Measurements from ENCODE around the gene TTYH1. TPM values are rescaled to one million over a fixed set of nuclear protein-coding genes. Genes with fewer than 3 reads are reported as not detected.
A peak's percentile ranks its signal among the peaks of the same experiment; 100 is the strongest.

The TTYH1 gene
- total RNA-seq, 1 experiment from 2014 or later: 2.9 TPM

DNA sequence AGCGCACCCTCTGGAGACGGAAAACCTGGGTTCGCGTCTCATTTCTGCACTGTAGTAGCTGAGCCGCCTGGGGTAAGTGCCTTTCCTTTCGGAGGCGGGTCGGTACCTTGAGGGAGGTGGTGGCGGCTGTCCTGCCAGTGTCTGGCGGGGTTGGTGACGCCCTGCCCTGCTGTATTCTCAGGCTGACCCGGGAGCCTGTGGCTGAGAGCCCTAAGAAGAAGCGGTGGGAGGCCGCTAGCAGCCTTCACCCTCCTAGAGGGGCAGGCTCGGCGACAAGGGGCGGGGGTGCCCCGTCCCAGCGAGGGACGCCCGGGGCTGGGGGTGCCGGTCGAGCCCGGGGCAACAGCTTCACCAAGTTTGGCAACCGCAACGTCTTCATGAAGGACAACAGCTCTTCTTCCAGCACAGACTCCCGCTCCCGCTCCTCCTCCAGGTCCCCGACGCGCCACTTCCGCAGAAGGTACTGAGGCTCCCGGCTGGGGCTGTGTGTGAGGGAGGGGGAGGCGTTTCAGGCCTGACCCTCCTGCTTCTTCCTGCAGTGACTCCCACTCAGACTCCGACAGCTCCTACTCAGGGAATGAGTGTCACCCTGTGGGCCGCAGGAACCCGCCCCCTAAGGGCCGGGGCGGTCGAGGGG is 40.6 kb downstream of the TTYH1 start:
- intact Hi-C loops (cut with micrococcal nuclease; ENCODE audit: unreplicated experiment): no loop called here
- H3K9me3 Mint-ChIP-seq (ENCODE audit: low read depth, unreplicated experiment): no peaks in the 10 kb centered on the region
- peak overlapping the region; percentile 24 for H3K27ac Mint-ChIP-seq (ENCODE audit: unreplicated experiment)
- no TSS peak for BruUV-seq (replicated peaks)
- no peak for DNase-seq
- no peaks in the 10 kb centered on the region for H3K27me3 Mint-ChIP-seq (ENCODE audit: unreplicated experiment)
- CTCF ChIA-PET: no interaction called here
- TF ChIP-seq, protein P1, sequence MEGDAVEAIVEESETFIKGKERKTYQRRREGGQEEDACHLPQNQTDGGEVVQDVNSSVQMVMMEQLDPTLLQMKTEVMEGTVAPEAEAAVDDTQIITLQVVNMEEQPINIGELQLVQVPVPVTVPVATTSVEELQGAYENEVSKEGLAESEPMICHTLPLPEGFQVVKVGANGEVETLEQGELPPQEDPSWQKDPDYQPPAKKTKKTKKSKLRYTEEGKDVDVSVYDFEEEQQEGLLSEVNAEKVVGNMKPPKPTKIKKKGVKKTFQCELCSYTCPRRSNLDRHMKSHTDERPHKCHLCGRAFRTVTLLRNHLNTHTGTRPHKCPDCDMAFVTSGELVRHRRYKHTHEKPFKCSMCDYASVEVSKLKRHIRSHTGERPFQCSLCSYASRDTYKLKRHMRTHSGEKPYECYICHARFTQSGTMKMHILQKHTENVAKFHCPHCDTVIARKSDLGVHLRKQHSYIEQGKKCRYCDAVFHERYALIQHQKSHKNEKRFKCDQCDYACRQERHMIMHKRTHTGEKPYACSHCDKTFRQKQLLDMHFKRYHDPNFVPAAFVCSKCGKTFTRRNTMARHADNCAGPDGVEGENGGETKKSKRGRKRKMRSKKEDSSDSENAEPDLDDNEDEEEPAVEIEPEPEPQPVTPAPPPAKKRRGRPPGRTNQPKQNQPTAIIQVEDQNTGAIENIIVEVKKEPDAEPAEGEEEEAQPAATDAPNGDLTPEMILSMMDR (IDR thresholded peaks at IDR 0.05; ENCODE audit: unreplicated experiment): no peak
- H3K4me1 Mint-ChIP-seq (ENCODE audit: low read depth, unreplicated experiment): peaks cover 25% of the 10 kb centered on the region
- H3K4me3 Mint-ChIP-seq (ENCODE audit: low read depth, unreplicated experiment): no peak overlapping the region
- H3K36me3 Mint-ChIP-seq (ENCODE audit: insufficient read depth, unreplicated experiment): peaks cover 94% of the 10 kb centered on the region

DNA sequence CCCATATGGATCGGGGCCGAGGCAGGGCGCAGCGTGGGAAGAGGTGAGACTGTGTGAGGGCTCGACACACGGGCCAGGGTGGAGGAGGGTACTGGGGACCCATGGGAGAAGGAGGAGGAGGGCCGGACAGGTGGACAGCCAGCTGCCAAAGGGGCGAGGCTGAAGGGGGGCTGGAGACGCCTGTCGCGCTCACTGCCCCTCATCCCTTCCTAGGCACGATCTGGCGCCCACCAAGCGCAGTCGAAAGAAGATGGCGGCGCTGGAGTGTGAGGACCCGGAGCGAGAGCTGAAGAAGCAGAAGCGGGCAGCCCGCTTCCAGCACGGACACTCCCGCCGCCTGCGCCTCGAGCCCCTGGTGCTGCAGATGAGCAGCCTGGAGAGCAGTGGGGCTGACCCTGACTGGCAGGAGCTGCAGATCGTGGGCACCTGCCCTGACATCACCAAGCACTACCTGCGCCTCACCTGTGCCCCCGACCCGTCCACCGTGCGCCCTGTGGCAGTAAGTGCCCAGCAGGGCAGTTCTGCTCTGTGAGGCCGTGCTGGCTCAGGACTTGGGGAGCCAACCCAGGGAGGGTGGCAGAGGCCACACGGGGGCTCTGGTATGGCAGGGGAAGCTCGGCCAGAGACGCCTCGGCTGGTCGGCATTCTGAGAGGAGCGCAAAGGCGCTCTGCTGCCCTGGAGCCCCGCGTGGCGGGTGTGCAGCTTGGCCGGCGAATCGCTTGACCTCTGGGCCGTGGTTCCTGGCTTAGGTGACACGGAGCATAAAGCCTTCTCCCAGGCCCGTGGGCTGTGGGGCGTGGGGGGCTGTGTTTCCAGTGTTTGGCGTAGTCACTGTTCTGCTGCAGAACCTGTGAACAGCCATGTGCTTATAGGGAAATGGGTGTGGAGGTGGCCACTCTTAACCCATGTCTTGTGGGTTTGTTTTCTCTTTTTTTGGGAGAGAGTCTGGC is 41.4 kb downstream of the TTYH1 start:
- Mint-ChIP-seq H3K9me3 (ENCODE audit: low read depth, unreplicated experiment) (no peaks in the 10 kb centered on the region), H3K4me1 (ENCODE audit: low read depth, unreplicated experiment) (peaks cover 25% of the 10 kb centered on the region), H3K27ac (ENCODE audit: unreplicated experiment) (no peak overlapping the region), H3K36me3 (ENCODE audit: insufficient read depth, unreplicated experiment) (peaks cover 94% of the 10 kb centered on the region), H3K4me3 (ENCODE audit: low read depth, unreplicated experiment) (no peak overlapping the region), H3K27me3 (ENCODE audit: unreplicated experiment) (no peaks in the 10 kb centered on the region)
- no TSS peak for BruUV-seq (replicated peaks)
- CTCF ChIA-PET: no interaction called here
- TF ChIP-seq, protein P1 (IDR thresholded peaks at IDR 0.05; ENCODE audit: unreplicated experiment): no peak
- intact Hi-C loops (cut with micrococcal nuclease; ENCODE audit: unreplicated experiment): no loop called here
- DNase-seq: no peak

DNA sequence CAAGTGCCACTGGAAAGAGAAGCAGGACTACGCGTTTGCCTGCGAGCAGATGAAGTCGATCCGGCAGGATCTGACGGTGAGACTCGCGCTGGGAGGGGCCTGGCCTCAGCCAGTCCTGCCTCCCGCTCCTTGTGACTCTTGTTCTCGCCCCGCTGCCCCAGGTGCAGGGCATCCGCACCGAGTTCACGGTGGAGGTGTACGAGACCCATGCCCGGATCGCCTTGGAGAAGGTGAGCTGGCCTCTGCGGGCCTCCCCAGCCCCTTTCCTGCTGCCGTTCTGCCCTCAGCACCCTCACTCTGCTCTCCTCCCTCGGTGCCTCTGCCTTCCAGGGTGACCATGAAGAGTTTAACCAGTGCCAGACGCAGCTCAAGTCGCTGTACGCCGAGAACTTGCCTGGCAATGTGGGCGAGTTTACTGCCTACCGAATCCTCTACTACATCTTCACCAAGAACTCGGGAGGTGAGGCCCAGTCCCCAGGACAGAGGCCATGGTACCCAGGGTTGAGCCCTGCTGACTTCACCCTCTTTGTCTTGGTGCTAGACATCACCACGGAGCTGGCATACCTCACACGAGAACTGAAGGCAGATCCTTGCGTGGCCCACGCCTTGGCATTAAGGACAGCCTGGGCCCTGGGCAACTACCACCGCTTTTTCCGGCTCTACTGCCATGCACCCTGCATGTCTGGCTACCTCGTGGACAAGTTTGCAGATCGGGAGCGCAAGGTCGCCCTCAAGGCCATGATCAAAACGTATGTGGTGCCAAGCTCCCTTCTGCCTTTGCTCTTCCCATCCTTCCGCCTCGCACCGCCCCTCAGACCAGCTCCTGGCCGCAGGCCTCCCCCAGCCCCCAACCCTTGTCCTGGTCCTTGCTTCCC is 42.7 kb downstream of the TTYH1 start:
- BruUV-seq (replicated peaks): TSS peak; percentile 1
- Mint-ChIP-seq H3K4me1 (ENCODE audit: low read depth, unreplicated experiment) (peaks cover 31% of the 10 kb centered on the region), H3K27ac (ENCODE audit: unreplicated experiment) (peak overlapping the region; percentile 1), H3K27me3 (ENCODE audit: unreplicated experiment) (no peaks in the 10 kb centered on the region), H3K36me3 (ENCODE audit: insufficient read depth, unreplicated experiment) (peaks cover 96% of the 10 kb centered on the region), H3K9me3 (ENCODE audit: low read depth, unreplicated experiment) (no peaks in the 10 kb centered on the region), H3K4me3 (ENCODE audit: low read depth, unreplicated experiment) (no peak overlapping the region)
- TF ChIP-seq, protein P1 (IDR thresholded peaks at IDR 0.05; ENCODE audit: unreplicated experiment): no peak
- no peak for DNase-seq
- CTCF ChIA-PET: no interaction called here
- intact Hi-C loops (cut with micrococcal nuclease; ENCODE audit: unreplicated experiment): no loop called here

DNA sequence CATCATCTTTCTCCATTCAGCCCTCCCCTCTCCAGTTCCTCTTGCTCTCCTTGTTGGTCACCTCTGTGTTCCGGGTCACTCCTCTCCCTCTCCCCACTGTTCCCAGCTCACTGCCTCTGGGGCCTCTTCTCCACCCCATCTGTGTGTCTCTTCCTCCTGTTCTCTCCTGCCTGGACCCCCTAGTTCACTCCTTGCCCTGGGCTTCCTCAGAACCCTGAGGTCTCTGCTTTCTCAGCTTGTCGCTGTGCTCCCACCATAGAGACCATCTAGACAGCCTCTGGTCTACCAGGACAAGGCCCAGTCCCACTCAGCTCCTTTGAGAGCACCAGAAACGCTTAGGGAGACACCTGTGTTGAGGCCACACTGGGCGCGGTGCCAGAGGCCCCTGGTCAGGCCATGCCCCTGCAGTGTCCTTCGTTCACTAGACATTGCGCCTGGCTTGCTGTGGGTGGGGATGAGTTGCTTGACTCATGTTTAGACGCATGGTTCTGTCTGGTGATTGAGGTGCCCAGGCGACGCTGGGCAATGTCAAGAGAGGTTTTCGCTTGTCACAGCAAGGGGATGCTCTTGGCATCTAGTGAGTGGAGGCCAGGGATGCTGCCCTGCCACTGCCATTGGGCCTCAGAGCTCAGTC is 43.5 kb downstream of the TTYH1 start:
- Mint-ChIP-seq H3K4me1 (ENCODE audit: low read depth, unreplicated experiment) (peaks cover 33% of the 10 kb centered on the region), H3K4me3 (ENCODE audit: low read depth, unreplicated experiment) (no peak overlapping the region), H3K27me3 (ENCODE audit: unreplicated experiment) (no peaks in the 10 kb centered on the region), H3K9me3 (ENCODE audit: low read depth, unreplicated experiment) (no peaks in the 10 kb centered on the region), H3K36me3 (ENCODE audit: insufficient read depth, unreplicated experiment) (peaks cover 96% of the 10 kb centered on the region), H3K27ac (ENCODE audit: unreplicated experiment) (peak overlapping the region; percentile 1)
- no TSS peak for BruUV-seq (replicated peaks)
- CTCF ChIA-PET: no interaction called here
- DNase-seq: no peak
- TF ChIP-seq, protein P1 (IDR thresholded peaks at IDR 0.05; ENCODE audit: unreplicated experiment): no peak
- intact Hi-C loops (cut with micrococcal nuclease; ENCODE audit: unreplicated experiment): no loop called here

Measured in Calu3 (cell line).